Middle frontal gyrus (tissue), 1 donor: ENCODE measurements around the gene TTC23L.
"Not testable (repeated sequence)": the region's sequence is repeated elsewhere in the genome, so short reads cannot be mapped to it uniquely, and the experiment has no call there.

ENCODE experiments used
- DNase-seq: peaks from one replicate; pipeline ENCODE4 v3.0.0-alpha.2; 2015; ENCODE audit warnings: low spot score; ENCODE audit errors: extremely low spot score

Gene TTC23L

DNA sequence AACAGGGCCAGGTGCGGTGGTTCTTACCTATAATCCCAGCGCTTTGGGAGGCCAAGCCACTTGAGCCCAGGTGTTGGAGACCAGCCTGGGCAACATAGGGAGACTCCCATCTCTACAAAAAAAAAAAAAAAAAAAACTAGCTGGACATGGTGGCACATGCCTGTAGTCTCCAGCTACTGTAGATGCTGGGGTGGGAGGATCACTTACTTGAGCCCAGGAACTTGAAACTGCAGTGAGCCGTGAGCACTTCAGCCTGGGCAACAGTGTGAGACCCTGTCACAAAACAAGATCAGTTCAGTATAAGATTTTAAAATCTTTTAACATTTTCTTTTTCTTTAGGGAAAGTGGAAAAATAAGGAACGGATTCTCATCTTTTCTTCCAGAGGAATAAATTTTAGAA lies 79.1 kb downstream of the TTC23L start:
- DNase-seq, result no peak

DNA sequence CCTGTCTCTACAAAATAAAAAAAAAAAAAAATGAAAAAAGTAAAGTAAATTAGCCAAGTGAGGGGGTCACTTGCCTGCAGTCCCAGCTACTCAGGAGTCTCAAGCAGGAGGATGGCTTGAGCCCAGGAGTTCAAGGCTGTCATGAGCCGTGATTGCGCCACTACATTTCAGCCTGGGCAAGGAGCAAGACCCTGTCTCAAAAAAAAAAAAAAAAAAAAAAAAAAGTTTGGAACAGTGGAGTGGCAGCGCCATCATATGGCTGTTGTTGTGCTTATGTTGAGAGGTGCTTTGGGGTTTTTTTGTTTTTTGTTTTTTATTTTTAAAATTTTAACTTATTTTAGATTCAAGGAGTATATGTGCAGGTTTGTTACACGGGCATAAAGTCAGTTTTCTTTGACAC lies 80.1 kb downstream of the TTC23L start:
- no peak for DNase-seq

DNA sequence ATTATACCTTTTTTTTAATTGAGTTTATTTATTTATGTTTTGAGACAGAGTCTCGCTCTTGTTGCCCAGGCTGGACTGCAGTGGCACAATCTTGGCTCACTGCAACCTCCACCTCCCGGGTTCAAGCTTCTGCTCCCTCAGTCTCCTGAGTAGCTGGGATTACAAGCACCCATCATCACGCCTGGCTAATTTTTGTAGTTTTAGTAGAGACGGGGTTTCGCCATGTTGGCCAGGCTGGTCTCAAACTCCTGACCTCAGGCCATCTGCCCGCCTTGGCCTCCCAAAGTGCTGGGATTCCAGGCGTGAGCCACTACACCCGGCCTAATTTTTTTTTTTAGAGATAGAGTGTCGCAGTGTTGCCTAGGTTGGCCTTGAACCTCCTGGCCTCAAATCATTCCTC lies 84.3 kb downstream of the TTC23L start:
- DNase-seq, result not testable (repeated sequence)

DNA sequence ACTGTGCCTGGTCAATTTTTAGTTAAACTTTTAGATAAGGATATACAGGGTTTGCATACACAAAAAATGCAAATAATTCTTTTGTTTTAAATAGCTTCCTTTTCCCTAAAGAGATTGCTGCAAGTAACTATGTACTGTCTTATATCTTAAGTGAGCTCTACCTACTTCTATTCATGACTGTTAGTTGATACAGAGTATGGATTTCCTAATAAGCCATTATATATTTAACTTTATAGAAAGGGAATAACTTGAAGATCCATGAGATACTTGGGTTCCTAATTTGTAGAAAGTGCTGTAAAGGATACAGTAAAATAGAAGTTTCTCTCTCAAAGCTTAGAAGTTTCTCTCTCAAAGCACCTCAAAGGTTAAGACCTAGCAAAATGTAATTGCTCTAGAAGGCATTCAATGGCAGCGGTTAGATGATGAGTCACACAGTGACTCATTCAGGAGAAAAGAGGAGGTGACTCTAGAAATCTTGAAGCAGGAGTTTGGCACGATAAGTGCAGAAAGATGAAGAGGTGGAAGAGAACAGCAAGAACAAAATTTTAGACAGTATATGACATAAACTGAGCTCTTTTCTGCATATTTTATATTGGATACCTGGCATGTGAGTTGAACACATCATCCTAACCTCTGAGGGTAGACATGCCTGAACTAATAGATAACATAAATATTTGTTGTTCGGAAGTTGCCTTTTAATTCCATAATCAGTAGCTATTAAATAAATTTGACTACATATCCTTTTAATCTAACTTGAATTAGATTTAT lies 84.9 kb downstream of the TTC23L start:
- DNase-seq, result peak; percentile 50

DNA sequence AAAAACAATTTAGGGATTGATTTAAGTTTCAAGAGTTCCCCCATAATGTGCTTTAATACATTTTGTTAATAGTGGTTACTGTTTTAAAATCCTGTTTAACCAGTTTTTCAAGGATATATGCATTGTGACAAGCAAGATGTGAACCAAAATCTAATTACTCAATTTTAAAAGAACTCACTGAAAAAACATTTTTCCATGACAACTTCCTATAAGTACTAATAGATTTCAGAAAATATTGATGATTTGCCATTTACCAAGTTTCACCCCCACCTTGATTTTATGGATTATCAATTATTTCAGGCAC lies 85.5 kb downstream of the TTC23L start:
- DNase-seq, result no peak

DNA sequence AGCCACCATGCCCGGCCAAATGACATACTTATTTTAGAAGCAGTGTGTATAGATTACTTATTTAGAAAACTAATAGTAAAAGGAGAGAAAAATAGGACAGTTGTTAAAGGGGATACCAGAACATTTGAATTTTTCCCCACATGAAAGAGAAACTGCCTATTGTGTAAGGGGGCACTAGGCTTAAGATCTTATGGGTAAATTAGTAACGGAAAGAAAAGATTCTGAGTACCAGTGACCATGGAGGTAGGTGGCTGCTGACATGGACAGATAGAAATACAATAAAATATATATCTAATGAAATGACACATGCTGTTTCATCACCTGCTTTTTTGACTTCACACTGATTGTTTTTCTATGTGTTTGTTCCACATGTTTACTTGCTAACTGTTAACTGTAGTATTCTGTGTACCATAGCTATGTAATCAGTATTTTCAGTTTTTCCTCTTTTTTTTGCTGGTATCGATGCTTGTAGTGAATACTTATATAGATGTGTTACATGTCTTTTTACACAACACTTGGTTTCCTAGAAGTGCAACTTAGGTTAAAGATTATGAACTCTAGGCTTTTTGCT lies 87.4 kb downstream of the TTC23L start:
- DNase-seq, result no peak

DNA sequence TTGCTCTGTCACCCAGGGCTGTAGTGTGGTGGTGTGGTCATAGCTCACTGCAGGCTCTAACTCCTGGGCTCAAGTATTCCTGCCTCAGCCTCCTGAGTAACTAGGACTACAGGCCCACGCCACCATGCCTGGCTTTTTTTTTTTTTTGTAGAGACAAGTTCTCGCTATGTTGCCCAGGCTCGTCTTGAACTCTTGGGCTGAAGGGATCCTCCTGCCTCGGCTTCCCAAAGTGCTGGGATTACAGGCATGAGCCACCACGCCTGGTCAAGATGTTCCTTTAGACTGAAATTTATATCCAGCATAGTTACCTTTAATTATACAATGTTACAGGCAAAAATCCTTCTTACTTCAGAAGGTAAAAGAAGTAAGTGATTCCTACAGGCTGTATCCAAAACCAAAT lies 88.8 kb downstream of the TTC23L start:
- DNase-seq, result no peak

DNA sequence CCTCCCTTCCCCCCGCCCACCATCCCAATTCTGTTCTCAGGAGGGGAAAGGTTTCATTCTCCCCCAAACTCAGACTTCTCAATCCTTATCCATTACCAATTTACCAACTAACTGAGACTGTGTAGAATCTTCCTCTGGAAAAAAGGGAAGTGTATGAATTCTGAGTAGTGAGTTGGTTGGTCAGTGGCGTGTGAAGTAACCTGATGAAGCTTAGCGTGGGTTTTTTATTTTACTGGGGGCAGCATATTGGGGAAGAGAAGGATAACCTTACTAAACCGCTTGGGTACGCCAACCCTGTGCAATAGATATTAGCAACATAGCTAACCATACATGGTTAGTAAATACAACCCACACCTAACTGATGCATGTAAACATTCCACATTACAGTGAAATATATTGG lies 89.3 kb downstream of the TTC23L start:
- DNase-seq, result no peak

DNA sequence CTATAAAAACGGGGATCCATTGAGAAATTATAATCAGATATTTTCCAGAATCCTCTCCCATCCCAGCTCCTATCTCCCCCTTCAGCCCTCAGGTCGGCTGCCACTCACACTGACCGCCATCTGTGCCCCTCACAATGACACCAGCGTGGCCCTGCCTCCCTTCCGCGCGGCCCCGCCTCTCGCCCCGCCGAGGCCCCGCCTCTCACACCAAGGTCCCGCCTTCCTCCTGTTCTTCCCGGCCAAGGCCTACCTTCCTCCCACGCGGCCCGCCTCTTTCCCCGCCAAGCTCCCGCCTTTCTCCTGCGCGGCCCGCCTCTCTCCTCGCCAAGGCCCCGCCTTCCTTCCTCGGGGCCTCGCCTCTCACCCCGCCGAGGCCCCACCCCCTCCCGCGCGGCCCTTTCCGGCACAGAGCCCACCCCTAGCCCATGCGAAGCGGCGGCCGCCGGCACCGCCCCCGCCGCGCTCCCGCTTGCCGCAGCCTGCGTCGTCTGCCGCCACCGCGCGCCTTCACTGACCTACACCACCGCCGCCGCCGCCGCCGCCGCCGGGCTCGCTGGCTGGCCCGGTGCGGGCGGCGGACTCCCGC lies 90.3 kb downstream of the TTC23L start, which contains the start of gene DNAJC21:
Gene DNAJC21, plus strand, starts transcription at position 426 of the 586 bp plus-strand sequence. CDS start 261 bp downstream, outside the sequence.
- DNase-seq, result peak; percentile 96

DNA sequence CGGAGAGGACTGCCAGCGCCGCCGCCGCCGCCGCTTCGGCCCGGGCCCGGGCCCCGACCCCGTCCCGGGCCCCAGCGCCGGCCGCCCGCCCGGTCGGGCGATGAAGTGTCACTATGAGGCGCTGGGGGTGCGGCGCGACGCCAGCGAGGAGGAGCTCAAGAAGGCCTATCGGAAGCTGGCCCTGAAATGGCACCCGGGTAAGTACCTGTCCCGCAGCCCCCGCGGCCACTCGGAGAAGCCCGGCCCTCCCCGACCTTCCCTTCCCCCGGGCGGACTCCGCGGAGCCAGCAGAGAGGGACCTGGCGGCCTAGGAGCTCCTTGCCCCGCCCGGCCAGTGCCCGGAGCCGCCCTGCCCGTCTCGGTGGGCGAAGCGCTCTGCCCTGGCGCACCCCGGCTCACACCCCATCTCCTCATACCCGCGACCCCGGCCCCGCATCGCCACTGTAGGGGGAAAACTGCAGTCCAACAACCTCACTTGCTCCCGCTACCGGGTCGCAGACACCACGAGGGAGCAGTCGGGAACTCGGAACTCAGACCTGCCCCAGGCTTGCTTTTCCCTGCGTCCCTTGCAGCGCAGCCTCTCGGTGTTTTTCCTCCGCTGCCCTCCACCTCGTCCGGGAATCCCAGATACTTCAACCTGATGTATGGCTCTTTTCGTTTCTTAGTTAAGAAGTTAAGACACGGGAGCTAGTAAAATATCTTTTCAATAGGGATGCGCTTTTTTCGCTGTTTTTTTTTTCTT lies 90.9 kb downstream of the TTC23L start:
- peak; percentile 61 for DNase-seq

DNA sequence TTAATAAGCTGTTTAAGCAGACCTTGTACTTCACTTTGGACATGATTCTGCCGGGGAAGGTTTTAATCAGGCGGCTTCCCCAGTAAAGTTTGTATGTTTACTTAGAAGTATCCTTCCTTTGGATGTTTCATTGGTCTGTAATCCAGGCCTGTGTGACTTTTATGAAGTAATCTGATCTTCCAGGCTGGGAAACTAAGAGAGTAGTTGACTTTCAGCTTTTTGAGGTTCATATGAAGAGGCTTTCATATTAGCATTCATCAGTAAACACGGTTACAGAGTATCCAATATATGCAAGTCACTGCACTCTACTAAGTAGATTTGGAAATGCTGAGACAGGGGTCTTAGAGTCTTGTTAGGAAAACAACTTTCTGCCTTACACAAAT lies 91.5 kb downstream of the TTC23L start:
- no peak for DNase-seq

DNA sequence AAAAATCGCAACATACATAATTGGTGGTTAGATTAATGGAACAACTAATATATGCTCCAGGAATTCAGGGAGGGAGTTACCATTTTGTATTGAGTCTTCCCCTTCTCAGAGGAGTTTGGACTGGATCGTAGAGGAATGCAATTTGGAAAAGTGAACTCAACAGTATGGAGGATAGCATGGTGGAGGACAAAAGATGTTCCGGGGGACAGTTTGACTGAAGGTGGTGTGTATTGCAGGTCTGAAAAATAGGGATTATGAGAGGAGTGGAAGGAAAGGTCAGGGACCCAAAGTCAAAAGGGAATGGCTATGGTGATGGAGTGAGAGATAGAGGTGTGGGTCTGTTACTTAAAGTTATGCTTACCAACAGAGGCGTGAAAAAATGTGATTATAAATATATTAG lies 91.9 kb downstream of the TTC23L start:
- DNase-seq, result no peak

DNA sequence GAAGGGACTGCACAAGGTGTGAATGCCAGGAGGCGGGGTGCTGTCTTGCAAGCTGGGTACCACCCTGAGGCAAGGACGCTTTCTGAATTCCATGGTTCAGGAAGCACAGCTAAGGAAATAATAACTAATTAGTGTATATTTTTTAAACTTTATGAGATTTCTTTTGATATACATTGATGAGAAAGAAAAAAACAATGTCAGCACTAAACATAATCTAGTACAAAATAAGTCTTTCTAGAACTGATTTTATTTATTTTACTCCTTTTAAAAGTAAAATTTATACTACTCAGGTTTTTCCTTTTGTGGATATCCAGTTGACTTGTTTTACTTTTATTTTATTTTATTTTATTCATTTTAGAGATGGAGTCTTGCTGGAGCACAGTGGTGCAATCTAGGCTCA lies 94.0 kb downstream of the TTC23L start:
- no peak for DNase-seq

DNA sequence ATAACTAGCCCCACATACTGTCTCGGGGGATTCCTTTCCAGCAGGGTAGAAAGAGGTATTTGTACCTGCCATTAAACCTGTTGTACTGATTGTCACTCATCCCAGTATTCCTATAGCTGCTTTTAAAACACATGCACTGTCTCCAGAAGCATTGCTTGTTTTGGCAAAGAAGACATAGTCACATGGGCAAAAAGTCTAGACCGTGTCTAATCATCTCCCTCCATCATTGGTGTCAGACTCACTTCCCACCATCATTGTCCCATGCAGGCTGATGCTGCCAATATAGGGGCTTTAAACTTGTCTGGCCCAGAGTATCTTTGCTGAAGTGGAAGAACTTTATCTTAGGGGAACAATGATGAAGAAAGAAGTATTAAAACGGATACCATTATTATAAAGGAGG lies 103.0 kb downstream of the TTC23L start:
- DNase-seq, result no peak

DNA sequence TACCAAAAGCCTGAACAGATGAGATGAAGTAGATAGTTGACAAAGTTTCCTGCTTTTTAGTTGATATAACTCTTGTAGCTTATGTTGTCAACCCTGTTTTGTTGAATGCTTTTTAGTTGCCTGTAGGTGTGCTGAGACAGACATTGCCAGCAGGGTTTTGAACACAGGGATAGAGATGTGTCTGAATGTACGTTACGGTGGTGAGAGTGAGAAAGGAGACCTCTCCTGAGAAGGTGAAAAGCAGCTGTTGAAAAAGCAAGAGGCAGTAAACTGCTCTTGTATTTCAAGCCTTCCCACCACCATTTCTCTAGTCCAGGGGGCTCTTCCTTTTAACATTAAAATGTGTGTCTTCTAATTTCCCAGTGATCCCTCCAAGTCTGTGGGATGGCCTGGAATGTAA lies 105.1 kb downstream of the TTC23L start:
- DNase-seq, result no peak

DNA sequence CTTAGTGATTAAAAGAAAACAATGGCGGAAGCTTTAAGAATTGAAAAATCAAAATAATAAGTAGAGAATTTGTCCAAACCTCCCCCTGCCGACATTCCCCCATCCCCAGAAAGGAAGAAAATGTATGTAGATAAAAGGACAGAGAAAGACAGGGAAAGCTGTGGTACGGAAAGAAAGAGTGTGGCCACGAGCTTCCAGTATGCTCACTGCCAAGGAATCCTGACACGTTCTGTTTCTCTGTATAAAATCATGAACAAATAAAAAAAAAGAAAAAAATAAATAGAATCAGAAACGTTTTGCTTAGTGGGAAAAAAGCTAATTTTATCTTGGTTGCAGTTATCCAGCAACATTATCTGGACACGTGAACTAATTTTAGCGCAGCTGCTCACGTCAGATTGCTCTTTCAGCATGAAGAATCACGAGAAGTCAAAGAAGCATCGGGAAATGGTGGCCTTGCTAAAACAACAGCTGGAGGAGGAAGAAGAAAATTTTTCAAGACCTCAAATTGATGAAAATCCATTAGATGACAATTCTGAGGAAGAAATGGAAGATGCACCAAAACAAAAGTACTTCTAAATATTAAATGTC lies 105.6 kb downstream of the TTC23L start:
- DNase-seq, result no peak
